HG03095 (cell line): ENCODE data around the gene FMN1.

ENCODE experiments used
- ATAC-seq: cut with Tn5 transposase; IDR thresholded peaks from one replicate; pipeline ENCODE4 v1.9.1; 2021; ENCODE audit warnings: moderate library complexity; ENCODE audit not compliant: unreplicated experiment

The FMN1 gene, protein sequence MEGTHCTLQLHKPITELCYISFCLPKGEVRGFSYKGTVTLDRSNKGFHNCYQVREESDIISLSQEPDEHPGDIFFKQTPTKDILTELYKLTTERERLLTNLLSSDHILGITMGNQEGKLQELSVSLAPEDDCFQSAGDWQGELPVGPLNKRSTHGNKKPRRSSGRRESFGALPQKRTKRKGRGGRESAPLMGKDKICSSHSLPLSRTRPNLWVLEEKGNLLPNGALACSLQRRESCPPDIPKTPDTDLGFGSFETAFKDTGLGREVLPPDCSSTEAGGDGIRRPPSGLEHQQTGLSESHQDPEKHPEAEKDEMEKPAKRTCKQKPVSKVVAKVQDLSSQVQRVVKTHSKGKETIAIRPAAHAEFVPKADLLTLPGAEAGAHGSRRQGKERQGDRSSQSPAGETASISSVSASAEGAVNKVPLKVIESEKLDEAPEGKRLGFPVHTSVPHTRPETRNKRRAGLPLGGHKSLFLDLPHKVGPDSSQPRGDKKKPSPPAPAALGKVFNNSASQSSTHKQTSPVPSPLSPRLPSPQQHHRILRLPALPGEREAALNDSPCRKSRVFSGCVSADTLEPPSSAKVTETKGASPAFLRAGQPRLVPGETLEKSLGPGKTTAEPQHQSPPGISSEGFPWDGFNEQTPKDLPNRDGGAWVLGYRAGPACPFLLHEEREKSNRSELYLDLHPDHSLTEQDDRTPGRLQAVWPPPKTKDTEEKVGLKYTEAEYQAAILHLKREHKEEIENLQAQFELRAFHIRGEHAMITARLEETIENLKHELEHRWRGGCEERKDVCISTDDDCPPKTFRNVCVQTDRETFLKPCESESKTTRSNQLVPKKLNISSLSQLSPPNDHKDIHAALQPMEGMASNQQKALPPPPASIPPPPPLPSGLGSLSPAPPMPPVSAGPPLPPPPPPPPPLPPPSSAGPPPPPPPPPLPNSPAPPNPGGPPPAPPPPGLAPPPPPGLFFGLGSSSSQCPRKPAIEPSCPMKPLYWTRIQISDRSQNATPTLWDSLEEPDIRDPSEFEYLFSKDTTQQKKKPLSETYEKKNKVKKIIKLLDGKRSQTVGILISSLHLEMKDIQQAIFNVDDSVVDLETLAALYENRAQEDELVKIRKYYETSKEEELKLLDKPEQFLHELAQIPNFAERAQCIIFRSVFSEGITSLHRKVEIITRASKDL (N-terminal part only)

DNA sequence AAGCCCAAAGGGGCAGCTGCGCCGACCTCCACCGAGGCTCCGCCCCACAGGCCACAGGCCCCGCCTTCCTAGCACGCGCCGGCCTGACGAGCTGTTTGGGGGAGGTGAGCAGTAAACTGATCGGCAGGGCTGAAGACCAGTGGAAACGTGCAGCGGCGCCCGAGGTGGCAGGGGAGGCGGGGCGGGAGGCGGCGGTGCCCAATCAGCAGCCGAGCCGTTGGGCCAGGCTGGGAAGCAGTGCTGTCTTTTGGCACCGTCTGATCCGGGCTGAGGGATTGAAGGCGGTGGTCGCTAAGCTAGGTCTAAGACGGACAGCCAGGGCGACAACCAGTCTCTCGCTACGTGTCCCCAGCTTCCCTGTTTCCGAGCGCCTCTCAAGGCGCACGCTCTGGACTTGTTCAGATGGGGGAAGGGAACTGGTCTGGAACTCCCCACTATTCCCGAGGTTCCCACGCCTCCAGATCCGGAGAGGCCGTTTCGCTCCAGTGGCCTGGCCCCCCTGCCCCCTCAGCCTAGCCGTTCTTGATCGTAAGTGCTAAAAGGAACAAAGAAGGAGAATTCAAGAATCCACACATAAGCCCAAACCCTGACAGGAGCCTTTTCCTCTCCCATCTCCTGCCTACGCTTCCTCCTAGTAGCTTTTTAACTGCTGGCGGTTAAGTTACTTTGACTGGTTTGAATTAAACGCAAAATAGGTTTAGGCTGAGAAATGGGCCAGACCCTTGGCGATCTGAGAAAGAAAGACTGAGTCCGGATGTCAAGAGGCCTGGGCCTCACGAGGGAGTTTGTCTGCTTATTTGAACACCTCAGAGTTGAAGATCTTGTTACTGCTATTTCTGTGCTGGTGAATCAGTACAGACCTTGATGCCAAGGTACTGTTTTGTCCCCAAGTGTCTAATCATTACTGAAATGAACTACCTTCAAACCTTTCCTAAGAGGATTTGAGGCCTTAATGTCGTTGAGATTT lies at the start of gene FMN1:
FMN1 (minus strand) TSS at position 11 of the 967 bp plus-strand sequence. CDS start 39,800 bp downstream, outside the sequence.
- no peak for ATAC-seq

DNA sequence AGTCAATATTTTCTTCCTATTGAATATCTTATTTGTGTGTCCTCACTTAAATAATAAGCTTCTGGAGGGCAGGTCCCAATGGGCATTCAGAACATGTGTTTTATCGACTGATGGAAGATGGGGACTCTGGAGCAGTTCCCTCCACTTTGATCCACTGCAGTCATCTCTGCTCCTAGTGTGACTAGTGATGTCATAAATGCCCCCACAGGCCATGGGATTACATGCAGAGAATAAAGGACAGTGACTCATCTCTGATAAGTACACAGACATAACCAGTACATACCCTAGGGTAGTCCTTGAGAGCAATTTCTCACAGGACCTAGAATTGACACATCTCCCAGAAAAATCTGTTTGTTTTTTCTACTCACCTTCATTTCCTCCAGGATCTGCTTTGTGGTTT lies 49.4 kb upstream of the FMN1 start:
- ATAC-seq = no peak

DNA sequence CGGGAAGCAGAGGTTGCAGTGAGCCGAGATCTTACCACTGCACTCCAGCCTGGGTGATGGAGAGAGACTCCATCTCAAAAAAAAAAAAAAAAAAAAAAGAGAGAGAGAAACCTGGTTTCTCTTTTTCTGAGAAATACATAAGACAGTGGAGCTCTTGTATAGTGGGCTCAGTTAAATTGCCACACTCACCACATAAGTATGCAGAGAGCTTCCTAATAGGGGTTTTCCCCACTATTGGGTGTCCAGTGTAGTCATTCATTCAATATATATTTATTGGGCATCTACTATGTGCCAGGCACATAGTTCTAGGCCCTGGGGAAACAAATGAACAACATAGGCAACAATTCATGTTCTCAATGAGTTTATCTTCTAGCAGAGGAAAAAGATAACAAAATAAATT lies 48.9 kb upstream of the FMN1 start:
- ATAC-seq = no peak

DNA sequence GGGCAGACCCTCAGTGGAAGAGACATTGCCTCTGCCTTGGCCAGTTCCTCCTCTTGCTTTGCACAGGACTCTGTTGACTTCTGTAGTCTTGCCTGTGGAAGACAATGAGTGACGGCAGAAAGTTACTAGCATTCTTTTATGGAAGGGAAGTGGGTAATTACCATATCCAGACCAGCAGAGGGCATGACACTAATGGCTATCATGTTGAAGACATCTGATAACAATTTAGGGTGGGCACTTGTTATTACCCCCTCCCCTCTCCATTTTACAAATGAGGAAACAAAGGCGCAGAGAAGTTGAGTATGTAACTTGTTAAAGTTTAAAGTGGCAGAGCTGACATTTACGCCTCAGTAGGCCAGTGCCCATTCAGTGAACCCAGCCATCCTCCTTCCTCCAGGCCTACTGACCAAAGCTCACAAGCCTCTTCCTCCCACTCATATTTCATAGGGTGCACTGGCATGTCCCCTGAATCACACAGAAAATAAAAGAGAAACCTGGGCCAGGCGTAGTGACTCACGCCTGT lies 48.2 kb upstream of the FMN1 start:
- no peak for ATAC-seq

DNA sequence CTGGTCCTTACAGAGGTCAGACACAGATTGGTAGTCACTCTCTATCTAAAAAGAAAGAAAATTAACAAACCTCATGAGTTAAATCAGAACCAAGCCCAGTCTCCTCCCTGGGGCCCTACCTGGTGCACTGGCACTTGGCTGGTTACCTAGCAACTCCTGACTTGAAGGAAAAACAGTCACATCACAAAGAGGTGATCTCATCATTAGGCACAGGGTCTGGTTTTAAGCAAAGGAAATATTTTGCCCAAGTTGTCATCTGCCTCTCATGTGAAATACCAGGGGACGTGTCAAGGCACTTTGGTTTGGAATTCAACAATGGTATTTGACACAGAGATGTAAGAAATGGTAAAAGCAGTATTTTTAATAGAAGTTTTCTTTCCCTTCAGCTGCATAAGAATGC lies 47.7 kb upstream of the FMN1 start:
- no peak for ATAC-seq

DNA sequence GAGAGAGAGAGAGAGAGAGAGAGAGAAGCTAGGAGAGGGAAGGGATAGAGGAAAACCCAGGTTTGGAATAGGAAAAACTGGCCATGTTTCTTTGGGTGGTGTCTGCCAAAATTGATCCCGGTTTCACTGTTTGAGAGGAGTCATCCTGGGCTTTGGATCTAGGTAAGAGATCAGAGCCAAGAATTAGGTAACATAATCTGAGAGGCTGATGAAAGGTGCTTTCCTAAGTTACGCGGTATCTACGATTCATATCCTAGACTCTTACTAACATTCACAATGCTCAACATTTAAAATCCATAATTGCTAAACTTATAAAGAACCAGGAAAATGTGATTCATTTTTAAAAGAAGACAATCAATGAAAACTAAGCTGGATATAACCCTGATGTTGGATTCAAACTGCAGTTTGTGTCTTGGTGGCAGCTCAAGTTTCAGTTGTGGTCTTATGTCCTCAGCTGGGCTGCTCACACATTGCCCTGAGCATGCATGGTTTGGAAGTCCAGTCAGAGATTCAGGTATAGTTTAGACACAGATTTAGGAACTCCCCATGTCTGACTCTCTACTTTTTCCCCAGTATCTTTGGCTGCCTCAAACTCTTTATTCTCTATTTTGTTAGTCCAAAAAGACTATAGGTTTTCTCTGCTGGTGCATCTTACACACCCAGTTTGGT lies 42.5 kb upstream of the FMN1 start:
- ATAC-seq = no peak

DNA sequence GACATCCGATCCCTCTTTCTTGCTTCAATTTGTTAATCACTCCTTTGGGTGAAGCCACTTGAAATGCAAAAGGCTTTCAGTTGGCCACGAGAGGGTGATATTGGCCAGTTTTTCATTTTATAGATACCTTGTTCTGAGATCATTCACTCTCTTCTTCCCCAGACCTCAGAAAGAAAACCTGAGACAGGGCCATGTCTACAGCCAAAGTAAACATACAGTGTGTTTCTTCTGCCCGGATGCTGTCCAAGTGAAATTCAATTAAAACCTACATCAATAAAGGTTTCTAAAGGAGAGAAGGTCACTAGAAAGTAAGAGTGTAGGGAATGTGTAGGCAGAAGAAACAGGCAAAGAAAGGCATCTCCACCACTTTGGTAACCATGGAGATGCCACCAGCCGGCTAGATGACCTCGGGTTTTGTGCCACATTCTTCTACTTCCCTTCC lies 39.5 kb upstream of the FMN1 start:
- ATAC-seq = no peak

DNA sequence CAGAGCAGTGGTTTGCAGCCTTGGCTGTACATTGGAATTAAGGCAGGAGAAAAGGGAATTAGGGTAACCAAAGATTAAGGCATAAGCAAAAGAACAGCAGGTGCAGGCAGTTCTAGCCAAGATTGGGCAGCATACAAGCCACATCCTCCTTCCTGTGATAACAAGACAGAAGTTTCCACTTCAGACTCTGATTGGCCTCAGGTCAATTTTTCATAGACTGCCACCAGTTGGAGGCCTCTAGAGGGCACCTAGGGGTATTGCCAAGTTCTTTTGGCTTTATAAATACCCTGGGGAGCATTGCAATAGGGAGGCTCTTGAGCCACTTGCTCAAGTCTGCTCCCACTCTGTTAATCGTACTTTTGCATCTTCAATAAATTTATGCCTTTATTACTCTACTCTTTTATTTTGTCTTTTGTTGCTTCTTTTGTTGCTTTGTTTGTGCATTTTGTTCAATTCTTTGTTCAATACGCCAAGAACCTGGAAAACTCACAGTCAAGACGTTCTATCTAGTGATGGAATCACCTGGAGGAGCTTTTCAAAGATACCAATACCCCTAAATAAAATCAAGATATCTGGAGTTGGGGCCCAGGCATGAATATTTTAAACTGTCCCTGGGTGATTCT lies 32.2 kb upstream of the FMN1 start:
- ATAC-seq = no peak

GRCh38 chr15:33218071-33218491 lies 23.6 kb upstream of the FMN1 start:
- ATAC-seq = no peak

- ATAC-seq = no peak
Measured at GRCh38 chr15:33215941-33216872, 21.7 kb upstream of the FMN1 start.

- ATAC-seq = no peak
Measured at GRCh38 chr15:33211176-33211808, 16.8 kb upstream of the FMN1 start.

DNA sequence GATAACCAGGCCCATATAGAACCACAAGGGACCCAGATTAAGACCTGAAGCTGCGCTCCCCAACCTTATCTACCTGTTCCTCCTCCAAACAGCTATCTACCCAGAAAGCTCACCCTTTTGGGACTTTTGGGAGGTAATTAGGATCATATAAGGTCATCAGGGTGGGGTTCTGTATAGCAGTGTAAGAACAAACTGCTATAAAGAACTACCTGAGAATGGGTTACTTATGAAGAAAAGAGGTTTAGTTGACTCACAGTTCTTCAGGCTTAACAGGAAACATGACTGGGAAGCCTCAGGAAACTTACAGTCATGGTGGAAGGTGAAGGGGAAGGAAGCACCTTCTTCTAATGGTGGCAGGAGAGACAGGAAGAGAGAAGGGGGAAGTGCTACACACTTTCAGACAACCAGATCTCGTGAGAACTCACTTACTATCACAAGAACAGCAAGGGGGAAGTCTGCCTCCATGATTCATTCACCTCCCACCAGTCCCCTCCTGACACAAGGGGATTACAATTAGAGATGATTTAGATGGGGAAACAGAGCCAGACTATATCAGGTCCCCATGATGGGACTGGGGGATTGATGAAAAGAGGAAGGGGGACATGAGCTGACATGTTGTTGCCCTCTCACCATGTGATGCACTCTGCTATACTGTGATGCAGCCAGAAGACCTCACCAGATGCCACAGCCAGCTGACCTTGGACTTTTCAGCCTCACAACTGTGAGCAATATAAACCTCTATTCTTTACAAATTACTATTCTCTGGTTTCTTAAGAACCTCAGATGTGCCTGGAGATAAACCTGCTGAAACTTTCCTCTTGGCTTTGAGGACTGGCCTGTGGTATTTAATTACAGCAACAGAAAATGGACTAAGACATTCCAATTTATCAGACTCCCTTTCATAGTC lies 15.3 kb upstream of the FMN1 start:
- ATAC-seq = no peak

- no peak for ATAC-seq
Measured at GRCh38 chr15:33207646-33208045, 13.1 kb upstream of the FMN1 start.

DNA sequence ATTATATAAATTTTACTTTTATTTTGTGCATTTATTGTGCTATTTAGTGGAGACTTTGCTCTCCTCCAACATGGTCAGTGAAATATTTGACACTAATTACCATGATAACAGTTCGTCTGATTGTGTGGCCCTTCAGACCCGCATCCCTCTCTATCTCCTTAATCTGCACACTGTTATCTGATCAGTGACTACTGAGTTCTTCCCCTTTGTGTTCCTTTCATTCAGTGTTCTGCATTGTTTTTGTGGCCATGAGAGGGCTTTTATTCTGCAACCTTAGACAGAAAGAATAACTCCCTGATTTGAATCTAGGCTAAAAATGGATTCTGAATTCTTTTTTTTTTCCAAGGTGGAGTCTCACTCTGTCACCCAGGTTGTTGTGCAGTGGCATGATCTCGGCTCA lies 11.9 kb upstream of the FMN1 start:
- ATAC-seq = no peak

- no peak for ATAC-seq
Measured at GRCh38 chr15:33204926-33205325, 10.4 kb upstream of the FMN1 start.

DNA sequence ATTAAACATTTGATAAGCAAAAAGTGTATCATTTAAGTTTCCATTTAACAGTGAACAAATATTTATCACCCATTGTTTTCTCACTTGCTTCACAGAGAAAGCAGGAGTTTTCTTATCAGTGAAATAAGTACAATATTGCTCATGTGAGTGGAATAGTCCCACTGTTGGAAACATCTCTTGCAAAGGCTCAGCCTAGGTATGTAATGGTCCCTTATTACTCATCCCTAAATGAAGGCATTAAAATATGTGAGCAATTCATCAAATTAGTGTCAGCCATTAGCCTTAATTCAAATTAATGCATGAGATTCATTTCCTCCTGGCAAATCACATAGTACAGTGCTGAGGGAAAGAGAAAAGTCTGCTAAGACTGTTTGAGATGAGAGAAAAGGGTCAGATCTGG lies 9.6 kb upstream of the FMN1 start:
- no peak for ATAC-seq
